GM19099 (cell line): ENCODE measurements around the gene MAP2K6.

Experiments used
- POLR2A ChIP-seq: IDR thresholded peaks from 3 replicates; pipeline ENCODE4 v1.6.1; 2011; ENCODE audit warnings: low read depth; ENCODE audit not compliant: insufficient read length; ENCODE audit errors: extremely low read depth

The MAP2K6 gene

DNA sequence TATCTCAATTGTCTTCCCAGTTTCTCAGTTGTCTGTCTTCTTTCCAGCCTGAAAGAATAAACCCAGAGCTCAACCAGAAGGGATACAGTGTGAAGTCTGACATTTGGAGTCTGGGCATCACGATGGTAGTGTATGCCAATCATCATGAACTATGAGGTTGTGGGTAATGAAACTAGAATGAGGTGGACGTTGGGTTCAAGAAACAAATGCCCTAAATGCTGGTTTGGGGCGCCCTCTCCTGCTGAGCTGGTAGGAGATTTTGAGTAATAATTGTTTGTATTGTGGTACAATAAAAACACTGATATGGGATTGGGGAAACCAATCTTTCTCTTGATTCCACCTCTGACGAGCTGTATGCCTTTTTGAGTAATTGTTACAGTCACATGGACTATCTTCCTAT is 110.4 kb downstream of the MAP2K6 start:
- TF ChIP-seq POLR2A, result no peak

DNA sequence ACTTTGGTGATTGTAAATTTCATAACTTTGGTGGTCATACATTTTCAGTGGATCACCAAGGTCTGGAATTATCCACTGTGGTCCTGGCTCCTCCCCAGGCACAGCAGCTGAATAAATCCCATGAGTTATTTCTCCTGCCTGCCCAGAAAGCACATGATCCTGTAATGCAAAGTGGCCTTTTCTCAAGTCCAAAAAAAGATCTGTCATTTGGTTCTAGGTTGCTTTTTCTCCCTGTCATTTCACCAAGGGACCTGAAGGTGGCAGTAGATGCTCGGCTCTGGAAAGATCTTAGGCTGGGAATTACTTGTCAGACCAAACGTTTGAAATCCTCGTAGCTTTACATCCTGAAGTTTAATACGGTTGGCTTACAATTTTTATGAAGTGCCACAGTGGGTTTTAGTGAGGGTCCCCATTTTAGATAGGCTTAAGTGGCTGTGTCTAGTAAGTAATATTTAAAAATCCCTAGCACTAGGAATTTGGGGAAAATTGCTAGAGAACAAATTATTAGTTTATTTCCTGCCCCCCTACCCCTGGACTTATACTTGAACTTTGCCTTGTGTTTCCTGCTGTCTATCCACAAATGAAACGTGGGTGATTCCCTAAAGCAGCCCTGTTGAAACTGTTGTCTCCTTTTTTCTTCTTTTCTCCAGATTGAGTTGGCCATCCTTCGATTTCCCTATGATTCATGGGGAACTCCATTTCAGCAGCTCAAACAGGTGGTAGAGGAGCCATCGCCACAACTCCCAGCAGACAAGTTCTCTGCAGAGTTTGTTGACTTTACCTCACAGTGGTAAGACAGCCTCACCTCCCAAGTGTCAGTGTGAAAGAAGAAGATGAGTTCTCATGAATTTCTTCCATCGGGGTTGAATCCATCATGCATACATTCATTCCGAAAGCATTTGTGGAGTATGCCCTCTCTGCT is 111.7 kb downstream of the MAP2K6 start:
- no peak for TF ChIP-seq POLR2A

DNA sequence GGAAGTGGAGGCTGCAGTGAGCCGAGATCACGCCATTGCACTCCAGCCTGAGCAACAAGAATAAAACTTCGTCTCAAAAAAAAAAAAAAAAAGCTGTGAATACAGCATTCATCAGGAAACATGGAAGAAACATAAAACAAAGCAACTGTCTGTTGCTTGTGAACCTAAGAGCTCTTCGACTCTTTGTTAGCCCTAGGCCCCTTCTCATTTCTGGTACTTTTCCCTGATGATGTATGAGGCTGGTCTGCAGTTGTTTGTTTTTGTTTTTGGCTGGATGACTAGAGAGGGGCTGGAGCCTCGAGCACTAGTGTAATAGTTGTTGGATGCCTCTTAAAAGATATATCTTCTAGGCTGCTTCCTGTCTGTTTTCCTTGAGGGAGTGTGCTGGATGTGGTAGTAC is 113.5 kb downstream of the MAP2K6 start:
- TF ChIP-seq POLR2A, result no peak

DNA sequence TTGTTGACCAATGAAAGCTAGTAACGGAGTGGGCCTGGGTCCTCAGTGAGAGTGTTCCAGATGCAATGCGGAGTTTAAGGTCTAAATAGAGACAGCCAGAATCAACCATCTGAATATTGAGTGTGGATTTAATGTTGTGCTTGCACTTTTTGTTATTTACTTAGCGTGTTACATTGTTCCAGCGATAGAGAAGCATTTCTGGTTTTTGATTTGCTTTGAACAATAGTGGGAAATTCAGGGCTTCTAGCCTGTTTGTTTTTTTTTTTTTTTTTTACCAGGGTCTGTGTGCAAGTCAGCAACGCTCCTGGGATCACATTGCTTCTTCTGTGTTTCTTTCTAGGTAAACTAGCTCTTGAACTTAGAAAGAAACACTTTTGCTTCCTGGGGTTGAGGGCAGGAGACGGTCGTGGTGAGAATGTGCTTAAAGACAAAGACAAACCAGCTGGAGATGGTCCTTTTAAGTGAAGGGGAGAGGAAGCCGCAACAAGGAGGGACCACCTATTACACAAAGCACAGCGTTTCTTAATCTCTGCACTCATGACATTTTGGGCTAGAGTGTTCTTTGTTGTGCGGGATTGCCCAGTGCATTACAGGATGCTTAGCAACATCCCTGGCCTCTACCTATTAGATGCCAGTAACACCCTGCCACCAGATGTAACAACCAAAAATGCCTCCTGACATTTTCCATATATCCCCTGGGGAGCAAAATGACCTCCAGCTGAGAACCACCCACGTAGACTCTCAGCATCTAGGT is 119.2 kb downstream of the MAP2K6 start:
- no peak for TF ChIP-seq POLR2A

DNA sequence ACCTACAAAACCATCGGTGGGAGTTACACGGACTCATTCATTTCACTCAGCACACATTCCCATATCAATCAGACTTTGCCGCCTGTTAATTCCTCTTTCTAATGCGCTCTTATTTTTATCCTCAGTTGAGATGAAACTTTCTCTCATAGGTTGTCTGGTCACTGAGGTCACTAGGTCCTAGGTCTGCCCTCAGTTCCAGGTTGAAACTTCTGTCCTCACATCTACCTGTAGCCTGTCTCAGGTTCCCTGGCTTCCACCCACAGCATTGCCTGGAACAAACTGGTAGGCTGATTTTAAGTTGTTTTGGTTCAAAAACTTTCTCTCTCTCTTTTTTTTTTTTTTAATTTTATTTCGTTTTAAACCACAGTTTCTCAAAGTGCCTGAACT is 119.7 kb downstream of the MAP2K6 start:
- no peak for TF ChIP-seq POLR2A

DNA sequence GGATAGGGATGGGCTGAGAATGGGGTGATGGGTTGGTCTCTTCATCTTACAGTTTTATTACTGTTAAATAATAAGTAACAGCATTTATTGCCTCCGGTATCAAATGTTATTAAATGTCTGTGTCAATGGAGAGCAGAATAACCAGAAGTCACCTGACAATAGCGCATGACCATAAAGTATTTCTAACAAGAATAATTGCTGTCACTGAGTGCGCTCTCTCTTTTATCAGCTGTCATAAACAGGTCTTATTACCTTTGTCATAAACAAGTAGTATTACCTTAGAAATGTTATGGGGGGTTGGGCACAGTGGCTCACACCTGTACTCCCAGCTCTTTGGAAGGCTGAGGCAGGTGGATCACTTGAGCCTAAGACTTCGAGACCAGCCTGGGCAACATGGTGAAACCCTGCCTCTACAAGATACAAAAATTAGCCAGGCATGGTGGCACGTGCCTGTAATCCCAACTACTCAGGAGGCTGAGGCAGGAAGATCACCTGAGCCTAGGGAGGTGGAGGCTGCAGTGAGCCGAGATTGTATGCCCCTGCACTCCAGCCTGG is 120.6 kb downstream of the MAP2K6 start:
- TF ChIP-seq POLR2A, result no peak

DNA sequence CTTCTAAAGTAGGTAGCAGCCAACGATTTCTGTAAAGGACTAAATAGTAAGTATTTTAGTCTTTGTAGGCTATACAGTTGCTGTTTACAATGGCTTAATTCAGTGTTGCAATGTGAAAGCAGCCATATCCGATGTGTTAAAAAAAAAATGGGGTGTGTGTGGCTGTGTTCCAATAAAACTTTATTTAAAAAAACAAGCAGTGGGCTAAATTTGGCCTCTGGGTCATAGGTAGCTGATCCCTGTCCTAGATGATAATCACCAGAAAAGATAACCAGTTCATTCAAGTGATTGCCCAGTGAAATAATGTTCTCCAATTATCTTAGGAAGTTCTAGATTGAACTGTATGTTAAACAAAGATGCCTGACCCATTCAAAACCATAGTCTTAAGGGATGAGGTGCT is 124.3 kb downstream of the MAP2K6 start:
- no peak for TF ChIP-seq POLR2A

DNA sequence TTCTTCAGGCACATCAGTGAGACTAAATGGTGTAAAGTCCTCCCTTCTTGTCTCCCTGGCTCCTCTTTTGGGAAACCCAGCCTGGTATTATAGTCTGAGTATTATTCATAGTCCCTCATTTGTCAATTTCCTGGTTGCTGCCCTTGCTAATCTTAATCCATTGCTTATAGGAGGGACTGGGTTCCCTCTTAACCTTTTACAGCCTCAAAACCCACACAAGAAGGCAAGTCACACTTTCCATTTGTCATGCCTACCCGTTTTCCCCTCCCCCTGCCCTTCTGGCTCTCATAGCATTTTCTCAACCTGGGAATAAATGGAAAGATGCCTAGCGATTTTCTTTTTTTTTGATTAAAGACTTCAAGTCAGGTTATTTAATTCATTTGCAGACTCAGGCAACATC is 124.8 kb downstream of the MAP2K6 start:
- TF ChIP-seq POLR2A, result no peak

DNA sequence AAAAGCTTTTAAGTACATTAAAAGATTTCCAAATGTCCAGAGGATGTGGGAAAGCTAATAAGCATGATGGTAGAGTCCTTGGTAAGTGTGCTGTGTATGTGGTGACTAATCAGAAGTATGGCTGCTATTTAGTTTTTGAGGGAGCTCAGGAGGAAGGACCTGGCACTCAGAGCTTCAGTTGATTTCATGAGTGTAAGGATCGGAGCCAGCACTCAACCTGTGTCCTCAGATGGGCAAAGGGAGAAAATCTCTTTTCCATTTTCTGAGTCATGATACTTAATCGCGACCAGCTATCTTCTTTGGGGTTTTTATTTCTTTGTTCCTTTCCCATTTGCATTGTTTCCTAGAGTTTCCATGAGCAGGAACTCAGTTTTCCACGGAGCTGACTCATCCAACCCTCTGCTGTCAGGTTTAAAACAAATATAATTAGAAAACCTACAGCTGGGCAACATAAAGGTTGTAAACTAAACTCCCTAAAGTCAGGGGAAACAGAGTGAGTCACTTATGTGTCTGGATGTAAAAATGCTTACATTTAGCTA is 125.4 kb downstream of the MAP2K6 start:
- TF ChIP-seq POLR2A, result no peak

DNA sequence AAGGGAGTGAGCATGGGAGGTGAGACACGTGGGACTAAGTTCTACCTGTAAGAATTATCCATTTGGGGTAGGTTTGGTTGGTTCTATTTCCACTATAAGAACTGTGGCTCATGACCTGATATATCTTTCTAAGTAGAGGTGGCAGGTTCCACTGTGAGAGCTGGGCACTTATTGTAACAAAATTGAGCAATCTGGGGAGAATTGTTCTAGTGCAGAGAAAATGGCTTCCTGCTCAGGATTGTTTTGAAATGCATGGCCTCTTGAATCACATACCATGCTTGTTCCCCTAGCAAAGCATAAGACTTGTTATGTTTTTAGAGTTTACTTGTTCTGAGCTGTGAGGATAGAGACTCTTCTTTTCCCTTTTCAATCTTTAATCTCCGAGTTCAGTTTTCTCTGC is 125.9 kb downstream of the MAP2K6 start:
- TF ChIP-seq POLR2A, result no peak

DNA sequence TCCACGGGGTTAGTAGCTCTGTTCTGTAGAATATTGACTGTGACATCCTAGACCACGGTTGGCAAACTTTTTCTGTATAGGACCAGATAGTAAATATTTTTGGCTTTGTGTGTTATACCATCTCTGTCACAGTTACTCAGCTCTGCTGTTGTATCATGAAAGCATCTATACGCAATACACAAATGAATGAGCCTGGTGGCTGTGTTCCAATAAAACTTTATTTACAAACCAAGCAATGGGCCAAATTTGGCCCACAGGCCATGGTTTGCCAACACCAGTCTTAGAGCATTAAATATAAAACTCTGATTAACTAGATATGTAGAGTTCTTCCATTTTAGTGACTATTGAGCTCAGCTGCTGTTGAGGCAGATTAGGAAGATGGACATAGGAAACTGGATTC is 132.7 kb downstream of the MAP2K6 start:
- TF ChIP-seq POLR2A, result no peak

DNA sequence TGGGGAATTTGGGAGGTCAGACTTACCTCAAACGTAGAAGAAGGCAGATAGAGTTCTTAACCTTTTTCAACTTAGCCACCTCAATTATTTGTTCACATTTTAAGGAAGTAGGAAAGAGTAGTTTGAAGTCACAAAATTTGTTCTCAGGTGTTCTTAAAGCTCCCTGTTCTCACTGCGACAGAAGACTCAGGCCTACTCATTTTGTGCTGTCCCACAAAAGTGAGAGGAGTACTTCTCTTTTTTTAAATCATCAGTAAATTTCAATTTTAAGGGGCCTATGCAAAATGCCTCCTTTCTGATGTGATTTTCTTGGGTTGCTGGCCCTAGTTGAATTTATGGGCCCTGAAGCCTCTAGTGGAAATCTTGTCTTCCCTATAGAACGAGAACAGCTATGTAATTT is 133.4 kb downstream of the MAP2K6 start:
- TF ChIP-seq POLR2A, result no peak

DNA sequence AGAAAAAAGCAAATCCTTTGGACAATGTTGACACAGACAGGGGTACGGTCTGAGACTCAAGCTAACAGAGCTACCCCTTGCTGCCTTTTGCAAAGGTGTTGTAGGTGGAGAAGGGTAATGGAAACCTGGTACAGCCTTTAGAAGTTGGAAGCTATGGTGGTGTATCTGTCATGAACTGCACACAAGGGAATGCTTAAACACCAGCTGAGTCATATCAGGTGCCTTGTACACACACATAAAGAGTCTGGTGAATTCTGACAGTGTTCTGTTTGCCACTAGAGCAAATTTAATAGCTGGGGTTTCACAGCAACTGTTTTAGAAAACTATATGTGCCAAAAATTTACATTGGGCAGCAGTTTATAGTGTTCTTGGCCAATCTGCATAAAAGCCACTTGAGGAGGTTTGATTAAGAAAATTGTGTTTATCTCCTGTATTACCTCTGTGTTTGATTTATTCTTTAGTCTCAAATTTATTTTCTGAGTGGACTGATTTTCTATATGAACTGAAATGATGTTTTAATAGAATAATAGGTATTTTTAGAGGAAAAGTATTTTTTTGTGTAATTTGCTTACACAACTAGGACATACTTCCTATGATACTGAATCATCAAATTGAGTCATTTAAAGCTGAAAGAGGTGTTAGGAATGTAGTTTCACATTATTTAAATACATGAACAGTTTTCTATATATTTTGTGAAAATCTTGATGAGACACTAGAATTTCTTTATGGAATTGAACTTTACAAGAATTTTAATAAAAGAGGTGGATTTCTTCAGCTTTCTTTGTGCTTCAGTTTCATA is 136.9 kb downstream of the MAP2K6 start:
- TF ChIP-seq POLR2A, result no peak

DNA sequence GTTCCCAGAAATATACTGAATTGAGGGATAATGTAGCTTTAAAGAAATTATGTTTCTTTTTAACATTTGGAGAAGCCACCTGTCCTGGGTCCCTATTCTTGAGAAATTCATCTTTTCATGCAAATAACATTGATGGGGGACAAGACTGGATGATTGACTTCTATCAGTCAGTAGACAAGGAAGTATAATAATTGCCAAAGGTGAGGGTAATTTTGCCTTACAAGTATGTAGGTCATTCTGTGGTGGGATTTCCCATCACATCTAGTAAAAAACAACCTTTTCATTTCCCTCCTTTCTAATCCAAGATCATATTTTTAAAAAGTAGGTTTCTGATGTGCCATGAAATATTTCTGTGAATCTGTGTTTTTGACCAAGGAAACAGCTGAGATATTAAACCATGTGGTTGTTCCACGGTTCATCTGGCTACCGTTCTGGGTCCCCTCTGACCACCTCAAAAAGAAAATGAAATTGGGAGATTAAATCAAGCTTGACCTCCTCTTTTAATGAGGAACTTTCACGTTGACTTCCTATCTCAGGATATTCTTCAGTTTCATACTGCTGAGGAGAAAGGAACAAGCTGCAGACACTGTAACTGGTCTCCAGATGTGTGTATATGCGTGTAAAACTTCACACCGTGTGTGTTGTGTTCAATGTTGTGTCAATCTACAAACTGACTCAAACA is 138.6 kb downstream of the MAP2K6 start:
- TF ChIP-seq POLR2A, result no peak
